GM18499 (cell line): ENCODE results near the gene MYL9.

Source experiments
- ATAC-seq: cut with Tn5 transposase; IDR thresholded peaks from one replicate; pipeline ENCODE4 v1.9.1; 2021; ENCODE audit warnings: moderate number of reproducible peaks; ENCODE audit not compliant: insufficient read depth, unreplicated experiment

MYL9 gene

GRCh38 chr20:36578356-36579041 is 37.2 kb downstream of the MYL9 start:
- no peak for ATAC-seq

DNA sequence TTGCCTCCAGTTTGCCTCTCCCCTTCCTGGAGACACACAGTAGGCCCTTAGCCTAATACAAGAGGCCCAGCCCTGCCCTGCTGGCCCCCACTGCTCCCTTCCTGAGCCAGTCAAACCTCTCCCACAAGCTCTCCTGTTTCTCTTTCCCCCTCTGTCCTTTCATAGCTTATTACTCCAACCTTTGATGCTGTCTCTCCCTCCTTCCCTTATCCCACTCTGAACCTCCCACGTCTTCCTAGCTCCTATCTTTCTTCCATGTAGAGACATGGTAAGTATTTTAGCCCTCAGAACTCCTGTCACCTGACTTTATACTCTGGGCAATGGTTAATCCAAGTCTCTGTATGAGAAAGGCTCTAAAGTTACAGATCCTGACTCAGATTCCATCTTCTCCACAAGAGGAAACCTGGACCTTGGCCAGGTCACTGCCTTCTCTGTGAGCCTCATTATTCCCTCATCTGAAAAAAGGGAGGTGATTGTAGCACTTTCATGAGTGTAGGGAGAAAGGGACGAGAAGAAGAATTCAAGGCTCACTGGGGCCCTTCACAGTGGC is 38.8 kb downstream of the MYL9 start:
- no peak for ATAC-seq

DNA sequence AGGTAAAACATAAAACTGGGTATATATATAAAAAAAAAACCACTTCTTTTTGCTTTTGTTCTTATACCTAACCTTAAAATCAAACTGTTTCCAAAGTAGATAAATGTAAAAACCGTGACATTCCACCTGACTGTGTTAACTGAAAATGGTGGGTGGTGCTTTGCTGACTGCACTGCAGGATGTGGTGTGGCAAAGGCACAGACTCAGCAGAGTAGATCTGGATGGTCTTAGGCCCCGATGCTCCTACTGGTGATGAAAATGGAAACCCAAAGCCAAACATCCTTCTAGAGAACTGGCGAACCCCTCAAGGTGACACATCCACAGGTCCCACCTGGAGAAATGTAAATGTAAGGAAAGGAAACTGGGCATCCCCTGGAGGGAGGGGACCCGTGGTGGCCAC is 41.0 kb downstream of the MYL9 start:
- ATAC-seq, result no peak

DNA sequence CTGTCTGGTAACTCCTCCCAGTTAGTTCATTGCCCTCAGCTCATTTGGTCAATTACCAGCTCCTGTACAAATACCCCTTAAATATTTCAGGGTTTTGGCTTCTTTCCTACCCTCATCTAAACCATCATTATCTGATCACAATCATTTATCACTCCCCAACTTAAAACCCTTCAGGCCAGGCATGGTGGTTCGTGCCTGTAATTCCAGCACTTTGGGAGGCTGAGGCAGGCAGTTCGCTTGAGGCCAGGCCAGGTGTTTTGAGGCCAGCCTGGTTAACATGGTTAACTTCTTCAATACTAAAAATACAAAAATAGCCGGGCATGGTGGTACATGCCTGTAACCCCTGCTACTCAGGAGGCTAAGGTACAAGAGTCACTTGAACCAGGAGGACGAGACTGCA is 41.5 kb downstream of the MYL9 start:
- no peak for ATAC-seq

GRCh38 chr20:36584018-36584481 is 42.7 kb downstream of the MYL9 start:
- no peak for ATAC-seq

GRCh38 chr20:36585410-36586125 is 44.2 kb downstream of the MYL9 start:
- no peak for ATAC-seq

- ATAC-seq, result no peak
These were observed 46.2 kb downstream of the MYL9 start for GRCh38 chr20:36587388-36588070.

DNA sequence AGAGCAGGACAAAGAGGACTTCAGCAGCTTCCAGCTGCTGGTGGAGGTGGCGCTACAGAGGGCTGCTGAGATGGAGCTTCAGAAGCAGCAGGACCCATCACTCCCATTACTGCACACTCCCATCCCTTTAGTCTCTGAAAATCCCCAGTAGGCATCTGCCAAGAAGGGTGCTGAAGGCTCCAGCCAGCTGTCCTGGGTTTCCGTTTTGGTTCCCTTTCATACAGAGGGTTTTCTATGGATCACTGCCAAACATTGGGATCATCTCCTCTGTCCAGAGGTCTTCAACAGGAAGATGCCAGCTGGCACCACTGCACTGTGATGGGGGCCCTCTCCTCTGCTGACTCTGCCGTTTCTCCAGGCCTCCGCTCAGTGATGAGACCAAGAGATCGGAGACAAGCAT is 50.0 kb downstream of the MYL9 start:
- no peak for ATAC-seq

DNA sequence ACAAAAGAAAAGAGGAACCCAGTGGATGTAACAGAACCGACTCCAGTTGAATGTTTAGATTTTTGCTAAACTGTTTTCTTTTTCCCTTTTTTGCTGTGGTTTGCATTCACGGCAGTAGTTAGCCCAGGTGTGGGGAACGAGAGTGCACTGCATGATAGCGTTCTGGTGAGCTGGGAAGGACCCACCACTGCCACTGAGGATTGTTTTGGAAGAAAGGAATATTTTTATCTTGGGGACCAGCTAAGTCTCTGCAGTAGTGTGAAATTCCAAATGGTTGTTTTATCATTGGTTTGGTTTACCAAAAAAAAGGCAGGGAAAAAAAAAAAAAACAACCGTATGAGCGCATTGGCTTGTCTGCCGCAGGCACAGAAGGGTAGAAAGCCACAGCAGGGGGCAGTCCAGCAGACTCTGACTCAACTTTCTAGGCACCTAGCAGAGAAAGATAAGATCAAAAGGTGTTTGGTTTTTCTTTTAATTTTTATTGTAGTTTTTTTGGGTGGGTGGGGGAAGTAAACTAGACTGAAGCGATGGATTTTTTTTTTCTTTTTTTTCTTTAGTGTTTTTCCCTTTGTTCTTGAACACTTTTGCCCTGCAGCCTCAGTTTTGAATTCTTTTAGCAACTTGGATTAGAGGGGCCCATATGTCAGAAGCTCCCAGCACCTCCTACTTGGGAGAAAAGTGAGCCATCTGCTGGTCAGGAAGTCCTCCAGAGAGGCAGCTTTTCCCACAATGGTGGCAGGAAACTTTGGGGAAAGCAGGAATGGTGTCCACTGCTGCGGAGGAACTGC is 50.7 kb downstream of the MYL9 start:
- ATAC-seq, result no peak

- ATAC-seq, result no peak
These were observed 52.1 kb downstream of the MYL9 start for GRCh38 chr20:36593347-36593929.

DNA sequence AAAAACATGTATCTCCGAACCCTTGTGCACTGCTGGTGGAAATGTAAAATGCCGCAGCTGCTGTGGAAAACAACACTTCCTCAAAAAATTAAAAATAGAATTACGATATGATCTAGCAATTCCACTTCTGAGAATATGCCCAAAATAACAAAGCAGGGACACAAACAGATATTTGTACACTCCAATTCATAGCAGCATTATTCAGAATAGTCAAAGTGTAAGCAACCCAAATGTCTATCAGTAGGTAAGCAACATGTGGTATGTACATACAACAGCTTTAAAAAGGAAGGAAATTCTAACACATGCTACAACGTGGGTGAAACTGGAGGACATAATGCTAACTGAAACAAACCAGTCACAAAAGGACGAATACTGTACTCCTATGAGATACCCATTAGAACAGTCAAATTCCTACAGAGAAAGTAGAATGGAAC is 58.6 kb downstream of the MYL9 start:
- ATAC-seq, result no peak
